Thyroid gland (tissue), 4 donors: Measurements from ENCODE around the gene FEM1B.

Source experiments
- POLR2A ChIP-seq, 2 donors: fragments of 450-650 bp; IDR thresholded peaks; one replicate each; pipeline ENCODE4 v1.6.1; 2017; ENCODE audit warnings: antibody characterized with exemption in 2 of 2, mild to moderate bottlenecking in 2 of 2, moderate library complexity in 1 of 2
- TF ChIP-seq, protein P1 (sequence below), 6 experiments: fragments of 200-600 bp in 3 of 6; fragments of 450-650 bp in 3 of 6; sonication (generic) in 3 of 6; IDR thresholded peaks; one replicate each; pipeline ENCODE4 v1.5.1; 2016 to 2019; ENCODE audit warnings: antibody characterized with exemption in 6 of 6, mild to moderate bottlenecking in 2 of 6, inconsistent platforms in 1 of 6, moderate library complexity in 1 of 6

DNA sequence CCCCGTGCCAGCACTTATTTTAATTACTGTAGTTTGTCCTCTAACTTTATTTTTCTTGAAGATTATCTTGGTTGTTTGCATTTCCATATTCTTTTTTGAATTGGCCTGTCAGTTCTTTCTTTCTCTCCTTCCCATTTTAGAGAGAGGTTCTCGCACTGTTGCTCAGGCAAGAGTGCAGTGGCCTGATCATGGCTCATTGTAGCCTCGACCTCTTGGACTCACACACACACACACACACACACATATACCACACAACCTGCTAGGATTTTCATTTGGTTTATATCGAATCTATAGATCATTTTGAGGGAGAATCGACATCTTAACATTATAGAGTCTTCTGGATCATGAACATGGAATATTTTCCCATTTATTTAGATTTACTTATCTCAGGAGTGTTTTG lies 8.7 kb downstream of the FEM1B start:
- TF ChIP-seq POLR2A (IDR thresholded peaks at IDR 0.05), result no peak
- TF ChIP-seq, protein P1, sequence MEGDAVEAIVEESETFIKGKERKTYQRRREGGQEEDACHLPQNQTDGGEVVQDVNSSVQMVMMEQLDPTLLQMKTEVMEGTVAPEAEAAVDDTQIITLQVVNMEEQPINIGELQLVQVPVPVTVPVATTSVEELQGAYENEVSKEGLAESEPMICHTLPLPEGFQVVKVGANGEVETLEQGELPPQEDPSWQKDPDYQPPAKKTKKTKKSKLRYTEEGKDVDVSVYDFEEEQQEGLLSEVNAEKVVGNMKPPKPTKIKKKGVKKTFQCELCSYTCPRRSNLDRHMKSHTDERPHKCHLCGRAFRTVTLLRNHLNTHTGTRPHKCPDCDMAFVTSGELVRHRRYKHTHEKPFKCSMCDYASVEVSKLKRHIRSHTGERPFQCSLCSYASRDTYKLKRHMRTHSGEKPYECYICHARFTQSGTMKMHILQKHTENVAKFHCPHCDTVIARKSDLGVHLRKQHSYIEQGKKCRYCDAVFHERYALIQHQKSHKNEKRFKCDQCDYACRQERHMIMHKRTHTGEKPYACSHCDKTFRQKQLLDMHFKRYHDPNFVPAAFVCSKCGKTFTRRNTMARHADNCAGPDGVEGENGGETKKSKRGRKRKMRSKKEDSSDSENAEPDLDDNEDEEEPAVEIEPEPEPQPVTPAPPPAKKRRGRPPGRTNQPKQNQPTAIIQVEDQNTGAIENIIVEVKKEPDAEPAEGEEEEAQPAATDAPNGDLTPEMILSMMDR (IDR thresholded peaks at IDR 0.05), result no peak
